GM12872 (cell line): ENCODE data around the gene AUH.

ENCODE experiments used
- TF ChIP-seq, protein P1 (sequence below): IDR thresholded peaks from 3 replicates; pipeline ENCODE4 v1.5.1; 2011; ENCODE audit warnings: low read depth, mild to moderate bottlenecking, low read length, moderate library complexity; ENCODE audit not compliant: insufficient read depth

AUH gene

DNA sequence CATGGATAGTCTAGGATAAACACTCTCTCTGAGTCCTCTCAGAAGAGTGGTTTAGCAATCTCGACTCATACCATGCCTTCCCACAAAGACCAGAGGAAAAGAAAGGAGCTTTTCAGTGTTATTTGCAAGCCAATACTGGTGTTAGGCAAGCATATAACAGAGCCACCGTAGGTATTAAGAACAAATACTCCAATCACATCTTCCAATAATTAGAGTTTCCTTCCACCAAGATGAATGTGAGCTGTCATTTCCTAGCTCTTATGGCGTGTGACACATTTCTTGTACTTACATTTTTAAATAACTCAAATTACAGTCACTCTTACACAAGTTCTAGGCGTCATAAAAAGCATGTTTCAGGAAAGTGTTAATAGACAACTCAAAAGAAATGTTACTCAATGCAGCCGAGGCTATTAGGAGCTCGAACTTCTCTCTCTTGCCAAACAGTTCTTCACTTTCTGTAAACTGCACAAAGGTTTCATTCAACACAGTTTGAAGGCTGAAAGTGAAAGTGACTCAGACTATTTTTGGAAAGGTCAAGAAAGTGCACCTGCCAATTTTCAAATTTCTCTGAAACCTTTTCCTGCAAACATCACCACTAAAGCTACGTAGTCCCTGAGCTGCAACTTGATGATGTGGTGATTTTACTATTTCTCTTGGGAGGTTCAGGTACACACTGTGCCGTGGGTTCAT lies 153.8 kb downstream of the AUH start:
- TF ChIP-seq, protein P1, sequence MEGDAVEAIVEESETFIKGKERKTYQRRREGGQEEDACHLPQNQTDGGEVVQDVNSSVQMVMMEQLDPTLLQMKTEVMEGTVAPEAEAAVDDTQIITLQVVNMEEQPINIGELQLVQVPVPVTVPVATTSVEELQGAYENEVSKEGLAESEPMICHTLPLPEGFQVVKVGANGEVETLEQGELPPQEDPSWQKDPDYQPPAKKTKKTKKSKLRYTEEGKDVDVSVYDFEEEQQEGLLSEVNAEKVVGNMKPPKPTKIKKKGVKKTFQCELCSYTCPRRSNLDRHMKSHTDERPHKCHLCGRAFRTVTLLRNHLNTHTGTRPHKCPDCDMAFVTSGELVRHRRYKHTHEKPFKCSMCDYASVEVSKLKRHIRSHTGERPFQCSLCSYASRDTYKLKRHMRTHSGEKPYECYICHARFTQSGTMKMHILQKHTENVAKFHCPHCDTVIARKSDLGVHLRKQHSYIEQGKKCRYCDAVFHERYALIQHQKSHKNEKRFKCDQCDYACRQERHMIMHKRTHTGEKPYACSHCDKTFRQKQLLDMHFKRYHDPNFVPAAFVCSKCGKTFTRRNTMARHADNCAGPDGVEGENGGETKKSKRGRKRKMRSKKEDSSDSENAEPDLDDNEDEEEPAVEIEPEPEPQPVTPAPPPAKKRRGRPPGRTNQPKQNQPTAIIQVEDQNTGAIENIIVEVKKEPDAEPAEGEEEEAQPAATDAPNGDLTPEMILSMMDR = no peak

DNA sequence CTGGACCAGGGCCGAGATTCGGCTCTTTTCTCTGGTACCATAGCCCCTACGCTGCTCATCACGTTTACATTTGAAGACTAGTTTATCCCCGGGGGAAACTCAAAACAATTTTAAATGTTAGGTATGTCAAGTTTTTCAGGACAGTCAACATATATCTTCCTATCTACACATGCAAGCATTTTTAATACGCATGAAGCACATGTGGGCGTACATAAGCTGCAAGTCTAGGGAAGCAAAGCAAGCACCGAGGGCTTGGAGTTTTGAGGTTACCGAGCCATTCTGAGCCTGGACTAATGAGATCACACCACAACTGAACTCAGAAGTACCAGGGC lies 154.4 kb downstream of the AUH start:
- TF ChIP-seq, protein P1 = no peak

DNA sequence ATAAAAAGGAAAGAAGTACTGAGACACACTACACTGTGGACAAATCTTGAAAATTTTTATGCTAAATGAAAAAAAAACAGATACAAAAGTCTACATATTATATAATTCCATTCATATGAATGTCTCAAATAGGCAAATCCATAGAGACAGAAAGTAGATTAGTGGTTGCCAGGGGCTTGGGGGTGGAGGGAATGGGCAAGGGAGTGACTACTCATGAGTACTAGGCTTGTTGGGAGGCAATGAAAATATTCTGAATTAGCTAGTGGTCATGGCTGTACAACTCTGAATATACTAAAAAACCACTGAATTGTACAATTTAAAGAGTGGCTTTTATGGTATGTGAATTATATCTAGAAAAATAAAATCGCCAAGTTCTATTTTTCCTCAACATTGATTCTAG lies 154.9 kb downstream of the AUH start:
- TF ChIP-seq, protein P1 = no peak

DNA sequence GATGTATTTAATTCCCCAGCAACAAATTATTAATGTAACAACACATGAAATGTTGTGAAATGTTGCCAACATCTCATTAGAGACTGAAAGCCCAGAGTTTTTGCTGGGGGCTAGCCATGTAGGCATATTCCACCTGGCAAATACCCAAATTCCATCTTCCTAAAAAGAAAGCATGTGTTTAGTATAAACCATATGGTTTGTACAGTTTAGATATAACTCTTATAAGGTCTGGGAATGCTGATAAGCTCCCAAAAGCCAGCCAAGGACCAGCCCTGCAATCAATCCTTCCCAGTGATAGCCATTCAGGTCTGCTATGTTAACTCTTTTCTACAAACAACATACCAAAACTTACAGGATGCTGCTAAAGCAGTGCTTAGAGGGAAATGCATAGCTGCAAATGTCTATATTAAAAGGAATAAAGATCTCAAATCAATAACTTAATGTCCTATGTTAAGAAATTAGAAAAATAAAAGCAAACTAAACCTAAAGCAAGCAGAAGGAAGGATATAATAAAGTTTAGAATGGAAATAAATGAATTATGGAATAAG lies 158.9 kb downstream of the AUH start:
- TF ChIP-seq, protein P1 = no peak

DNA sequence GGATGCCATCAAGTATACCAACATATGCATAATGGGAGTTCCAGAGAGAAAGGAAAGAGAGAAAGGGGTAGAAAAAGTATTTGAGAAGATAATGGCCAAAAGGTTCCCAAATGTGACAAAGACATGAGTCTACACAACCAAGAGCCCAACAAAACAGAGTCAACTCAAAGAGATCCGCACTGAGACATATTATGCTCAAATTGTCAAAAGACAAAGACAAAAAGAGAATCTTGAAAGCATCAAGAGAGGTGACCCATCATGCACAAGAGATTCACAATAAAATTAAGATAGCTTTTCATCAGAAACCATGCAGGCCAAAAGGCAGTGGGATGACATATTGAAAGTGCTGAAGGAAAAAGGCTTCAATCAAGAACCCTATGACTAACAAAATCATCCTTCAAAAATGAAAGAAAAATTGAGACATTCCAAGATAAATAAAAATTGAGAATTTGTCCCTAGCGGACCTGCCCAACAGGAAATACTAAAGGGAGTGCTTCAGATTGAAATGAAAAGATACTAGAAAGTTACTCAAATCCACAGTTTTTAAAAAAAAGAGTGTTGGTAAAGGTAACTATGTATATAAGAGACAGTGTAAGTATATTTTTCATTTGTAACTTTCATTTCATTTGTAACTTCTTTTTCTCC lies 160.9 kb downstream of the AUH start:
- TF ChIP-seq, protein P1 = no peak

DNA sequence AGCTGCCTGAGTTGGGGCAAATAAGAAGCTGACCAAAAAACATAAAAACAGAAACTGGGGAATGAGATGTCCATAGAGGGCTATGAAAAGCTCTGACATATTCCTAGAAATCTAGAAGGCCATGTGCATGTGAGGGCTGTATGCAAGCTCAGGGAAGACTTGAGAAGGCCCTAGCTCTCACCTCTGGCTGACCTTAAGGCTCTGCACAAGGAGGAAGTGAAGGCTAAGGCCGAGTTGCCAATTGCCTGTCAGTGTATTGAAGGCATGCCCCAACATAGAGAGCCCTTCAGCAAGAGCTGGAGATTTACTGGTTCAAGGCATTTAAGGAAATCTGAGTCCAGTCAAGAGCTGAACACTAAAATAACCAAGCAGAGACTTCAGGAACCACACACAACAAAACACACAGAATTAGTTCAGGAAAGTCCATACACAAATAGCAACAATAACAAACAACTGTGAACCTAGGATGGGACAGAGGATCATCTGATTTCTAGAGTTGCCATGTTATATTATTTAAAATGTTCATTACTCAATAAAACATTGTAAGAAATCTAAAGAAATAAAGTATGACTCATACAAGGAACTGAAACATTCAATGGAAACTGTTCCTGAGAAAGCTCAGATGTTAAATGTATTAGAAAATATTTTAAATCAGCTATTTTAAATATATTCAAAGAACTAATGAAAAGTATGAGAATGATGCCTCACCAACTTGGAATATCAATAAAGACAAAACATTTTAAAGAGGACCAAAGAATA lies 161.8 kb downstream of the AUH start:
- TF ChIP-seq, protein P1 = no peak

DNA sequence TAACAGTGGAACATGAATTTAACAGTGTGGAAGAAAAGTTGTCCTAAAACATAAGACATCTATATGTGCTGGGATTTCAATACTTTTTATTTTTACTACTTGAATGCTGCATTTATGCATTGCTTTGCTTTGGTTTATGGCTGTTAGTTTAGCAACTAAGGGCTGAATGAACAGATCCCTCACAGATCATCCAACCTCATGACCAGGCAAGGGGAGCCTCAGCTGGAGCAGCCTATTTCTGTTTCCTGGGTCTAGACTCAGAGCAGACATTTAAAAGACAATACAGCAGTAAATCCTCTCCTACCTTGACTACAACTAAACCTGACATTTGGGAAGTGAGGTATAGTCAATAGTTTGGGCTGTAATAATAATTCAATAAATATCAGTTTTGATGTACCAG lies 163.3 kb downstream of the AUH start:
- TF ChIP-seq, protein P1 = no peak
